ENCODE measurements around the gene ELOB. TPM values are rescaled to one million over a fixed set of nuclear protein-coding genes. Genes with fewer than 3 reads are reported as not detected.

The ELOB gene
- total RNA-seq, 1 donor from 2014 or later: 311 TPM

GRCh38 chr16:2752850-2753732, 24.0 kb downstream of the ELOB start:
- peak overlapping the region; percentile 90 for H3K4me3 ChIP-seq (ENCODE audit: low read depth, low read length)
- TF ChIP-seq CTCF (conservative IDR thresholded peaks at IDR 0.05; ENCODE audit: low read depth, low read length): no peak
- DNase-seq (ENCODE audit: low read depth): no peak

GRCh38 chr16:2752035-2752849, 24.8 kb downstream of the ELOB start, which contains the start of gene SRRM2:
SRRM2 (plus strand) TSS chr16:2752638; CDS start chr16:2756365, 3,727 bp downstream.
- peak; percentile 3 for TF ChIP-seq CTCF (conservative IDR thresholded peaks at IDR 0.05; ENCODE audit: low read depth, low read length)

GRCh38 chr16:2751577-2752034, 25.5 kb downstream of the ELOB start:
- H3K4me3 ChIP-seq (ENCODE audit: low read depth, low read length): peak overlapping the region; percentile 90
- TF ChIP-seq CTCF (conservative IDR thresholded peaks at IDR 0.05; ENCODE audit: low read depth, low read length): no peak
- no peak for DNase-seq (ENCODE audit: low read depth)

More at GRCh38 chr16:2752035-2752849, 24.8 kb downstream of the ELOB start, which contains the start of gene SRRM2:
- peak within 1 kb of the TSS; percentile 90 for H3K4me3 ChIP-seq (ENCODE audit: low read depth, low read length)
- peak; percentile 64 for DNase-seq (ENCODE audit: low read depth)

GRCh38 chr16:2749936-2750335, 27.1 kb downstream of the ELOB start:
- no peak for DNase-seq (ENCODE audit: low read depth)
- TF ChIP-seq CTCF (conservative IDR thresholded peaks at IDR 0.05; ENCODE audit: low read depth, low read length): no peak

GRCh38 chr16:2749476-2749875, 27.6 kb downstream of the ELOB start:
- DNase-seq (ENCODE audit: low read depth): no peak
- H3K4me3 ChIP-seq (ENCODE audit: low read depth, low read length): no peak overlapping the region
- TF ChIP-seq CTCF (conservative IDR thresholded peaks at IDR 0.05; ENCODE audit: low read depth, low read length): no peak

More at GRCh38 chr16:2749936-2750335, 27.1 kb downstream of the ELOB start:
- H3K4me3 ChIP-seq (ENCODE audit: low read depth, low read length): no peak overlapping the region

- H3K4me3 ChIP-seq (ENCODE audit: low read depth, low read length): no peak overlapping the region
- no peak for DNase-seq (ENCODE audit: low read depth)
- TF ChIP-seq CTCF (conservative IDR thresholded peaks at IDR 0.05; ENCODE audit: low read depth, low read length): no peak
Observed at GRCh38 chr16:2748757-2749455, 28.2 kb downstream of the ELOB start.

Measured in epithelial cell of proximal tubule (primary cell).